NCI-H2227 treated with DMSO at 0.1 percent for 48 hours (cell line): ENCODE results near the gene ICA1L.
A peak's percentile ranks its signal among the peaks of the same experiment; 100 is the strongest.
"Not testable (repeated sequence)": the region's sequence is repeated elsewhere in the genome, so short reads cannot be mapped to it uniquely, and the experiment has no call there.

ENCODE experiments used
- DNase-seq: peaks from one replicate; lab custom pipeline; 2025; lab: John Stamatoyannopoulos, UW

Gene ICA1L

DNA sequence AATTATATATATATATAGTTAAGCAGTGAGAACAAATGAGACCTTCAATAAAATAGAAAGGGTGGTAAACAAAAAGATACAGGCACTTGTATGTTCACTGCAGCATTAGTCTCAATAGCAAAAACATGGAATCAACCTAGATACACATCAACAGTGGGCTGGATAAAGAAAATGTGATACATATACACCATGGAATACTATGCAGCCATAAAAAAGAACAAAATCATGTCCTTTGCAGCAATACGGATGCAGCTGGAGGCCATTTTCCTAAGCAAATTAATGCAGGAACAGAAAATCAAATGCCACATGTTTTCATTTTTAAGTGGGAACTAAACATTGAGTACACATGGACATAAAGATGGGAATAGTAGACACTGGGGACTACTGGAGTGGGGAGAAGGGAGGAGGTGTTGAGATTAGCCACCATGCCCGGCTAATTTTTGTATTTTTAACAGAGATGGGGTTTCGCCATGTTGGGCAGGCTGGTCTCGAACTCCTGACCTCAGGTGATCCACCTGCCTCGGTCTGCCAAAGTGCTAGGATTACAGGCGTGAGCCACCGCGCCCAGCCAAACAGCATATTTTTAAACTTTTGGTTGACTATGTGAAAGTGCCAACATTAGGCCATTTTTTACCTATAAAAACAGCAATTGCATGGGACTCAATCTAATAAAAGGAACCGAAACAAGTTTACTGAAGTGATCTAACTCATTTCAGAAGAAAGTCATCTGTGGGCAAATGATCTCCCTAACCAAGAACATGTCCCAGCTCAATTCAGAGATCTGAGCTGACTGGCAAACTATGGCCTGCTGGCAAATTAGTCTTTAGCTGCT, 23.7 kb downstream of the ICA1L start:
- DNase-seq, result no peak

- no peak for DNase-seq
Observed at GRCh38 chr2:202844656-202845055, 26.9 kb downstream of the ICA1L start.

DNA sequence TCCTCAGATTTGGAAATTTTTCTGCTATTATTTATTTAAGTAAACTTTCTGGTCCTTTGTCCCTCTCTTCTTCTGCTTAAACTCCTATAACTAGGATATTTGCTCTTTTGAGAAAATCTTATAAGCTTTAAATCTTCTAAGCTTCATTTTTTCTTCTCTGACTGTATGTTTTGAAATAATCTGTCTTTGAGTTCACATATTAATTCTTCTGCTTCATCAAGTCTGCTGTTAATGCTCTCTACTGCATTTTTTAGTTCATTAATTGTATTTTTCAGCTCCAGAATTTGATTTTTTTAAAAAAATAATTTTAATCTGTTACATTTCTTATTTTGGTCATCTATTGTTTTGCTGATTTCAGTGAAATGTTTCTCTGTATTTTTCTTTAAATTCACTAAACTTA, 28.9 kb downstream of the ICA1L start:
- DNase-seq, result no peak

DNA sequence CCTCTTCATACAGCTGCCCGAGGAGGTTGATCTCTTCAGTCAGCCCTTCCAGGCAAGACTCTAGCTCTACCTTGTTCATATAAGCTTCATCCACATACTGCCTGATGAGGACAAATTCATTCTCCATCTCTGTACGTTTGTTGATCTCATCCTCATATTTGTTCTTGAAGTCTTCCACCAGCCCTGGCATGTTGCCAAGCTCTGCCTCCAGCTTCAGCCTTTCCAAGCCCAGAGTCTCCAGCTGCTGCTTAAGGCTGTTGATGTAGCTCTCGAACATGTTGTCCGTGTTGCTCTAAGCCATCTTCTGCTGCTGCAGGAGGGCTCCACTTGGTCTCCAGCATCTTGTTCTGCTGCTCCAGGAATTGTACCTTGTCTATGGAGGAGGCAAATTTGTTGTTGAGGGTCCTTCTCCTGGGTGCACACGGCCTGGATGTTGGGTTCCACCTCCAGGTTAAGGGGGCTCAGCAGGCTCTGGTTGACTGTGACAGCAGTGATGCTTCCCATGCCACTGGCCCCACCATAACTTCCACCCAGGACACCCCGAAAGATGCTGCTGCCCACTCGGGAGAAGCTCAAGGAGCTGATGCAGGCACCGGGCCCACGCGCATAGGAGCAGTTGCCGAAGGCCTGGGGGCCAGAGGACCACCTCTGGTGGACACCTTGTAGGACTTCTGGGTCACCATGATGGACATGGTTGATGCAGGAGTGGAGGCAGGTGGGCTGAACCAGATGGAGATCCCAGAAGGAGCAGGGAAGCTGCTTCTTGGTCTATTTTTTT, 30.3 kb downstream of the ICA1L start:
- DNase-seq, result no peak

DNA sequence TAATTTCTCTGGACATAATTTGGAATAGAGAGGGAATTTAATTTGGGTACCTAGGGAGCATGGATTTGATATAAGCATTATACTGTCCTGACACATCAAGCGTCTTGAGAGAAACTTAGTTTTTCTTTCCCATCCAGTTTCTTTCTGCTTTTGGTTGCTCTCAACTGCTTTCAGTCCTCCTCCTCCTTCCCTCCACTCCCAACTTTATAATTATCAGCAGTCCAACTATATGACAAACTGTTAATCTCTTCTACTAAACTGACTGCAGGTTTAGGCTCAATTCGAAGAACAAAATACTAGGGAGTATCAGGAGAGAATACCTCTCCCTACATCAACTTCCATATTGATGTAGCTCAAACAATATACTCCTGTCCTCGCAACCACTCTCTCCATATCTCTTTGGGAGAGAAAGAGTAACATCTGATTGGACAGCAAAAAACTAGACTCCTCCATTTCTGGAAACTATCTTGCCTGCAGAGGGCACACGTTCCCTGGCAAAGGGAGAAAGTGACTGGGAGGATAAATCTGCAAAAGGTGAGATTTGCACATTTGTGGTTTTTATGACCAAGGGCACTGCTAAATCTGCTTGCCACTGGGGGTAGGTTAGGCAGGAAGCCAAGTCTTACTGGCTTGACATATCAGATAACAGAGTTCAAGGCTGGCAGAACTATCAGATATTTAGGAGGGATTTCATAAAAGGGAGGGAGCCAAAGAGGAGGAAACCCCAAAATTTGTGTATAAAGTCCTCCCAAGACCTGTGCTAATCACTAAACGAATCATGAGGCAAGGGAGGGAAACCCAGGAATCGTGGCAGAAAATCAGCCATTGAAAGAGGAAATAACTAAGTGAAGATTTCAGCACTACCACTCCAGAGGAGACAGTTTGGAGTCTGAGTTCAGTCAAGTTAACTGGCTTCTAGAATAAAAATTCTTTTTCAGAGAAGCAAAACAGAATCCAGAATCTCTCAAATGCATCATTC, 40.0 kb downstream of the ICA1L start:
- peak; percentile 88 for DNase-seq

DNA sequence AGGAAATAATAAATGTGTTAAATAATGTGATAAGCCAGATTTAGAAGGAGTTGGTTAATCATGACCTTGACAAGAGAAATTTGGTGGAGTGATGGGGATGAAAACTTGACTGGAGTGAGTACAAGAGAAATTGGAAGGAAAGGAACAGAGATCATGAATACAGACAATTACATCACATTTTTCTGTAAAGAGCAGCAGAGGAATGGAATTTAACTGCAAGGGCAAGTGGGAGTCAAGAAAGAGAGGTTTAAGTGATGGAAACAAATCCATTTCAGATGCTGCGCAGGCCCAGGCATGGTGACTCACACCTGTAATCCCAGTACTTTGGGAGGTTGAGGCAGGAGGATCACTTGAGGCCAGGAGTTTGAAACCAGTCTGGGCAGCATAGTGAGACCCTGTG, 46.7 kb downstream of the ICA1L start:
- no peak for DNase-seq

GRCh38 chr2:202822411-202822810, 49.2 kb downstream of the ICA1L start:
- no peak for DNase-seq

- no peak for DNase-seq
Observed at GRCh38 chr2:202821206-202822160, 50.1 kb downstream of the ICA1L start.

DNA sequence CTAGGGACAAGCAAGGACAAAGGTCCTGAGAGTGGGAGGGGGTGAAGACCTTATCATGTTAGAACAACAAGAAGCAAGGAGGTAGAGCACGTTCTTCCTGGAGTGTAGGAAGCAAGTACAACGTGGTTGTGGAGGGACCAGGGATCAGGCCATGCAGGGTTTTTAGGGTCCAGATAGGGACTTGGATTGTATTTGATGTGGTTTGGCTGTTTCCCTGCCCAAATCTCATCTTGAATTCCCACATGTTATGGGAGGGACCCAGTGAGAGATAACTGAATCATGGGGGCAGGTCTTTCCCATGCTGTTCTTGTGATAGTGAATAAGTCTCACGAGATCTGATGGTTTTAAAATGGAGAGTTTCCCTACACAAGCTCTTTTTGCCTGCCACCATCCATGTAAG, 53.2 kb downstream of the ICA1L start:
- DNase-seq, result no peak

- DNase-seq, result no peak
Observed at GRCh38 chr2:202817771-202818170, 53.8 kb downstream of the ICA1L start.

DNA sequence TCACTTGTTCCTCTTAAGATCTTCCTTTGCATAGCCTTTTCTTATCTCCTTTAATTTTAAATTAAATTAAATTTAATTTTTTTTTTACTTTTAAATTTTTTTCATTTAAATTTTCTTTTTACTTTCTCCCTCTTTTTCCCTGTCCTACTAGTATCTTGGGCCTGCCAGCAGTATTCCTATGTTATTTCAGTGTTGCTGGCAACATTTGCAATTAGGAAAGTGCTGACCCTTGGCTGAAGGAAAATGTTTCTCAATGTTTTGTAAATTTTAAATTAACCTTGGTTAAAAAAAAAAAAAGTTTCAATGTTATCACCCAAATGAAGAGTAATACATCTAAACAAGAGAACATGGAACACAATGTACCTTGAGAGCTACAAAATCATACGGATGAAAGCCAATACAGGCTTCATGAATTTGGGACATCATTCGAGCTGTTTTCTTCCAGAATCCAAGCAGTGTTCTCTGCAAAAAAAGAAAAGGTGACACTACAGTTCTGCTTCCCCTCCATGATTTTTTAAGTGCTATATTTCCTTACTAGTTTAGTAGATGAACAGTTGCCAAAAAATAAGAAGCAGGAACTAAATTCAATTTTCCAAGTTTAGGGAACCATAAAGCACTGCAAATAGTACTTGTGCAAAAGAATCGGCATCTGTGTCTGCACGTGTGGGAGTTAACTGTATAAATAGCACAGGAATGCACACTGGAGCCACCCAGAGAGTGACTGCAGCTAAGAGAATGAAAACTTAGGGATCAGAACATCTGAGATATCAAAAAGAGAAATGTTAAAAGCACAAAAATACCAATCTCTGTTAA, 55.8 kb downstream of the ICA1L start:
- no peak for DNase-seq

DNA sequence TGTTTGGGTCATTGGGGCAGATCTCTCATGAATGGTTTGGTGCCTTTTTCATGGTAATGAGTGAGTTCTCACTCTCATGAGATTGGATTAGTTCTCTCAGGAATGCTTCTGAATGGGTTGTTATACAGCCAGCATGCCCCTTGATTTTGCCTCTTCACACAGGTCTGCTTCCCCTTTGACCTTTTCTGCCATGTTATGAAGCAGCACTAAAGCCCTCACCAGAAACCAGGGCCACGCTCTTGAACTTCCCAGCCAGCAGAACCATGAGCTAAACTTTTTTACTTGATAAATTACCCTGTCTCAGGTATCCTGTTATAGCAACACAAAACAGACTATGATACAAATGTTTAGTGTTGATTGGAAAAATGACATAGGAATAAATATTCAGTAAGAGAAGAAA, 57.3 kb downstream of the ICA1L start:
- no peak for DNase-seq

GRCh38 chr2:202813387-202813786, 58.2 kb downstream of the ICA1L start:
- DNase-seq, result no peak

DNA sequence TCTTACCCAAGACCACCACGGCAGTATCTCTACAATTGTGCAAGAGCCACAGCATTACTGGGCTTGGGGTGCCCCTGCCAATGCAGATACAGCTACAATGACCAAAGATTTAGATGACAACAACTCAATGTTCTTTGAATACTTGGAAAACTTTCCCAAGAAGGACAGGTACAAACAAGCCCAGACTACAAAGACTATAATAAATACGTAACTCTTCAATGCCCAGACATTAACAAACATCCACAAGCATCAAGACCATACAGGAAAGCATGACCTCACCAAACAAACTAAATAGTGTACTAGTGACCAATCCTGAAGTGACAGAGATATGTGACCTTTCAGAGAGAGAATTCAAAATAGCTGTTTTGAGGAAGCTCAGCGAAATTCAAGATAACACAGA, 62.8 kb downstream of the ICA1L start:
- no peak for DNase-seq

DNA sequence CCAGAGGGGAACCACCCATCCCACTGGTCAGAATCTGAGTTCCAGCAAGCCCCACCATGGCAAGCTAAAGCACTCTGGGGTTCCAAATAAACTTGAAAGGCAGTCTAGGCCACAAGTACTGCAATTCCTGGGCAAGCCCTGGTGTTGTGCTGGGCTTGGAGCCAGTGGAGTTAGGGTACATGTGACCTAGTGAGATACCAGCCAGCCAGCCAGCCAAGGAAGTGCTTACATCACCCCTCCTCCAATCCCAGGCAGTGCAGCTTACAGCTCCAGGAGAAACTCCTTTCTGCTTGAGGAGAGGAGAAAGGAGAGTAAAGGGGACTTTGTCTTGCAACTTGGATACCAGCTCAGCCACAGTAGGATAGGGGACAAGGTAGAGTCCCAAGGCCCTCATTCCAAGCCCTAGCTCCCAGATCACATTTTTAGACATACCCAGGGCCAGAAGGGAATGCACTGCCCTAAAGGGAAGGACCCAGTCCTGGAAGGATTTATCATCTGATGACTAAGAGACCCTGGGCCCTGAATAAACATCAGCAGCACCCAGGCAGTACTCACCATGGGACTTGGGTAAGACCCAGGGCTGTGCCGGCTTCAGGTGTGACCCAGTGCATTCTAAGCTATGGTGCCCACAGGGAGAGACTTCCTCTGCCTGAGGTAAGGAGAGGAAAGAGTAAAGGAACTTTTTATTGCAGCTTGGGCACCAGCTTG, 64.0 kb downstream of the ICA1L start:
- not testable (repeated sequence) for DNase-seq

DNA sequence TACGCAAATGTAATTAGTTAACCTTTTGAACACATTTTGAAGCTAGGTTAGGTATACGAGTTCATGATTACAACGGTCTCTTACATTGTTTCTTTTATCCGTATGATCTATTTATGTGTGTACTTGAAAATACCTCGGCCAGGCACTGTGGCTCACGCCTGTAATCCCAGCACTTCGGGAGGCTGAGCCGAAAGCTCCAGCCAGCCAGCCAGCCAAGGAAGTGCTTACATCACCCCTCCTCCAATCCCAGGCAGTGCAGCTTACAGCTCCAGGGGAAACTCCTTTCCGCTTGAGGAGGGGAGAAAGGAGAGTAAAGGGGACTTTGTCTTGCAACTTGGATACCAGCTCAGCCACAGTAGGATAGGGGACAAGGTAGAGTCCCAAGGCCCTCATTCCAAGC, 65.7 kb downstream of the ICA1L start:
- not testable (repeated sequence) for DNase-seq

DNA sequence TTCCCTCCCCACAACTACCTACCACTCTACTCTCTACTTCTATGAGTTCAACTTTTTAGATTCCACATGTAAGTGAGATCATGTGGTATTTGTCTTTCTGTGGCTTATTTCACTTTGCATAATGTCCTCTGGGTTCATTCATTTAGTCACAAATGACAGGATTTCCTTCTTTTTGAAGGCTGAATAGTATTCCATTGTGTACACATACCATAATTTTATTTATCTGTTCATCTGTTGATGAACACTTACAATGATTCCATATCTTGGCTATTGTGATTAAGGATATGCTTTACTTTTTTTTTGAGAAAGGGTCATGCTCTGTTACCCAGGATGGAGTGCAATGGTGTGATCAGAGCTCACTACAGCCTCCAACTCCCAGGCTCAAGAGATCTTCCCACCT, 73.6 kb downstream of the ICA1L start:
- DNase-seq, result no peak

DNA sequence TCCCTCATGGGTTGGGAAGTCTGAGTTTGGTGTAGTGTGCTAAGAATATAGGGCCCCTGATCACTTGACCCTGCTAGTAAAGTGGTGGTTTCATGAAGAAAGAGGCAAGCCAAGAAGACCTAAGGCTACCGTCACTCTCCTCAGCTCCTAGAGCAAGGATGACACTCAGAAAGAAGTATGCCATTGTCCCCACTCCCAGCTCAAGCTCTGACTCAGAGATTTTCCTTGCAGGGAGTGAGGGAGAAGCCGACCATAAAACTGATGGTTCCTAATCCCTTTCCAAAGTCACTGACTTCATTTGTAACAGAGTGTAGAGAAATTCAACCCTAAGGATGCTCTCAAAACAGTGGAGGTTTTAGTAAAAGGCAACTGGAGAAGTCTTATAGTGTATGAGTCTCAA, 80.9 kb downstream of the ICA1L start:
- DNase-seq, result no peak

- no peak for DNase-seq
Observed at GRCh38 chr2:202786842-202787241, 84.7 kb downstream of the ICA1L start.
